RCC 7860 (cell line): ENCODE results near the gene FAM43A.

ENCODE experiments used
- DNase-seq: peaks from one replicate; pipeline ENCODE4 v3.0.0-alpha.2; 2015; ENCODE audit warnings: low spot score
- FAIRE-seq: peaks from 2 replicates; lab custom pipeline; 2012; peaks lifted over from hg19 to GRCh38; lab: Jason Lieb, UNC

The FAM43A gene

GRCh38 chr3:194705227-194705626, 19.5 kb downstream of the FAM43A start:
- FAIRE-seq (no peak), DNase-seq (no peak)

- no peak for FAIRE-seq
Observed at GRCh38 chr3:194705761-194706160, 20.1 kb downstream of the FAM43A start.

GRCh38 chr3:194707147-194707540, 21.5 kb downstream of the FAM43A start:
- no peak for DNase-seq
- no peak for FAIRE-seq

More at GRCh38 chr3:194705761-194706160, 20.1 kb downstream of the FAM43A start:
- no peak for DNase-seq

GRCh38 chr3:194711286-194711685, 25.6 kb downstream of the FAM43A start:
- no peak for DNase-seq
- FAIRE-seq: no peak

GRCh38 chr3:194711913-194712312, 26.2 kb downstream of the FAM43A start:
- peak; percentile 87 for DNase-seq
- FAIRE-seq: peak; percentile 84

- DNase-seq (no peak), FAIRE-seq (peak; percentile 65)
Observed at GRCh38 chr3:194713299-194714136, 27.8 kb downstream of the FAM43A start.

GRCh38 chr3:194714137-194714455, 28.4 kb downstream of the FAM43A start:
- DNase-seq (no peak), FAIRE-seq (no peak)

- no peak for DNase-seq
- no peak for FAIRE-seq
Observed at GRCh38 chr3:194714564-194714963, 28.9 kb downstream of the FAM43A start.

- FAIRE-seq: no peak
- DNase-seq: no peak
Observed at GRCh38 chr3:194715022-194715800, 29.5 kb downstream of the FAM43A start.

- no peak for FAIRE-seq
- DNase-seq: no peak
Observed at GRCh38 chr3:194718079-194718478, 32.4 kb downstream of the FAM43A start.

GRCh38 chr3:194720048-194720447, 34.4 kb downstream of the FAM43A start:
- no peak for DNase-seq
- FAIRE-seq: no peak

- DNase-seq (no peak), FAIRE-seq (no peak)
Observed at GRCh38 chr3:194723846-194724618, 38.3 kb downstream of the FAM43A start.

- DNase-seq (no peak), FAIRE-seq (no peak)
Observed at GRCh38 chr3:194725346-194725745, 39.7 kb downstream of the FAM43A start.

- no peak for DNase-seq
- FAIRE-seq: no peak
Observed at GRCh38 chr3:194727435-194728128, 41.9 kb downstream of the FAM43A start.

- DNase-seq: no peak
Observed at GRCh38 chr3:194728986-194729385, 43.3 kb downstream of the FAM43A start.

GRCh38 chr3:194730365-194730764, 44.7 kb downstream of the FAM43A start:
- FAIRE-seq (no peak), DNase-seq (no peak)

More at GRCh38 chr3:194728986-194729385, 43.3 kb downstream of the FAM43A start:
- no peak for FAIRE-seq

- FAIRE-seq: no peak
- DNase-seq: no peak
Observed at GRCh38 chr3:194731506-194732073, 45.9 kb downstream of the FAM43A start.

- DNase-seq (no peak), FAIRE-seq (no peak)
Observed at GRCh38 chr3:194732617-194733016, 46.9 kb downstream of the FAM43A start.

- DNase-seq (no peak), FAIRE-seq (no peak)
Observed at GRCh38 chr3:194736277-194736895, 50.7 kb downstream of the FAM43A start.
